KMS-11 (cell line): Measurements from ENCODE around the gene OBSCN.

ENCODE experiments used
- H2AFZ ChIP-seq: fragments of 200-600 bp; sonication (generic); 2 replicates; pipeline ENCODE4 v1.6.1; 2016; ENCODE audit warnings: antibody characterized with exemption, mixed run types, low read depth
- H3K27ac ChIP-seq: fragments of 200-600 bp; sonication (generic); 2 replicates; pipeline ENCODE4 v1.6.1; 2016; ENCODE audit warnings: mild to moderate bottlenecking, mixed run types
- H3K27me3 ChIP-seq: fragments of 200-600 bp; sonication (generic); 2 replicates; pipeline ENCODE4 v1.6.1; 2017; ENCODE audit warnings: mild to moderate bottlenecking, low read depth, mixed run types, moderate library complexity; ENCODE audit not compliant: insufficient read depth
- H3K36me3 ChIP-seq: fragments of 200-600 bp; sonication (generic); 2 replicates; pipeline ENCODE4 v1.6.1; 2017; ENCODE audit warnings: mild to moderate bottlenecking, mixed run types; ENCODE audit not compliant: insufficient read depth
- H3K4me1 ChIP-seq: fragments of 200-600 bp; sonication (generic); 2 replicates; pipeline ENCODE4 v1.6.1; 2016; ENCODE audit warnings: mild to moderate bottlenecking, low read depth, mixed run types; ENCODE audit not compliant: poor library complexity, severe bottlenecking
- H3K4me2 ChIP-seq: fragments of 200-600 bp; sonication (generic); 2 replicates; pipeline ENCODE4 v1.7.0; 2016; ENCODE audit warnings: mild to moderate bottlenecking, mixed run types
- H3K4me3 ChIP-seq: fragments of 200-600 bp; sonication (generic); IDR thresholded peaks from 2 replicates; pipeline ENCODE4 v1.6.1; 2017; ENCODE audit warnings: low read depth, low read length, mixed read lengths; ENCODE audit not compliant: insufficient read depth
- H3K79me2 ChIP-seq: fragments of 200-600 bp; sonication (generic); 2 replicates; pipeline ENCODE4 v1.6.1; 2016; ENCODE audit warnings: low read depth, mixed run types; ENCODE audit not compliant: insufficient read depth
- H3K9ac ChIP-seq: fragments of 200-600 bp; sonication (generic); 2 replicates; pipeline ENCODE4 v1.6.1; 2016; ENCODE audit warnings: mild to moderate bottlenecking, mixed run types
- H4K20me1 ChIP-seq: fragments of 200-600 bp; sonication (generic); 2 replicates; pipeline ENCODE4 v1.6.1; 2016; ENCODE audit warnings: mild to moderate bottlenecking, mixed run types; ENCODE audit not compliant: insufficient read depth
- CTCF ChIP-seq: fragments of 200-600 bp; sonication (generic); conservative IDR thresholded peaks from 2 replicates; pipeline ENCODE4 v1.6.1; 2017; ENCODE audit warnings: low read depth, mild to moderate bottlenecking, antibody characterized with exemption, low read length, moderate library complexity, mixed read lengths

The OBSCN gene

GRCh38 chr1:228275430-228276173 is 67.8 kb downstream of the OBSCN start:
- Histone ChIP-seq H3K4me3 (no peak overlapping the region), H3K36me3 (no peaks in the 10 kb centered on the region), H3K4me2 (peak overlapping the region; percentile 42; the same call in 1 of the 2 replicates), H3K79me2 (no peaks in the 10 kb centered on the region), H3K4me1 (no peaks in the 10 kb centered on the region), H3K27ac (no peak overlapping the region), H4K20me1 (no peaks in the 10 kb centered on the region), H2AFZ (peak overlapping the region; percentile 52; the same call in 1 of the 2 replicates), H3K27me3 (no peaks in the 10 kb centered on the region), H3K9ac (no peak overlapping the region)
- no peak for TF ChIP-seq CTCF

DNA sequence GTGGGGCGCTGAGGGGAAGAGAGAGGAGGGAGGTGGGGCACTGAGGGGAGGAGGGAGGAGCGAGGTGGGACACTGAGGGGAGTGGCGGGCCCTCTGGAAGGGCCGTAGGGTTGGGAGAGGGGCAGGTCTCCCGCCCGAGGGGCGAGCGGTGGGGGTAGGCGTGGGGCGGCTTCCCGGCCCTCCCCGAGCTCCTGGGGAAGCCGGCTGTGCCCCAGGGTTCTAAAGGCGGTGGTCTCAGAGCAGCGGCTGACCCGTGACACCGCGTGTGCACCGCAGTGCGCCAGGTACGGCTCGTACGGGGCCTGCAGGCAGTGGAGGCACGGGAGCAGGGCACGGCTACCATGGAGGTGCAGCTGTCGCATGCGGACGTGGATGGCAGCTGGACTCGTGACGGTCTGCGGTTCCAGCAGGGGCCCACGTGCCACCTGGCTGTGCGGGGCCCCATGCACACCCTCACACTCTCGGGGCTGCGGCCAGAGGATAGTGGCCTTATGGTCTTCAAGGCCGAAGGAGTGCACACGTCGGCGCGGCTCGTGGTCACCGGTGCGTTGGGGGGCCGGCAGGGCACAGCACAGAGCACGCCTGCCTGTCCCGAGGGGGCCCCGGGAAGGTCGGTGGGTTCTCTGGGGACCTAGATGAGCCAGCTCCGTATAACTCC is 68.5 kb downstream of the OBSCN start:
- Histone ChIP-seq H3K79me2 (no peaks in the 10 kb centered on the region), H3K4me2 (no peak overlapping the region), H3K27ac (no peak overlapping the region), H4K20me1 (no peaks in the 10 kb centered on the region), H3K9ac (no peak overlapping the region), H2AFZ (no peak overlapping the region), H3K27me3 (no peaks in the 10 kb centered on the region), H3K36me3 (no peaks in the 10 kb centered on the region), H3K4me1 (no peaks in the 10 kb centered on the region), H3K4me3 (no peak overlapping the region)
- no peak for TF ChIP-seq CTCF

DNA sequence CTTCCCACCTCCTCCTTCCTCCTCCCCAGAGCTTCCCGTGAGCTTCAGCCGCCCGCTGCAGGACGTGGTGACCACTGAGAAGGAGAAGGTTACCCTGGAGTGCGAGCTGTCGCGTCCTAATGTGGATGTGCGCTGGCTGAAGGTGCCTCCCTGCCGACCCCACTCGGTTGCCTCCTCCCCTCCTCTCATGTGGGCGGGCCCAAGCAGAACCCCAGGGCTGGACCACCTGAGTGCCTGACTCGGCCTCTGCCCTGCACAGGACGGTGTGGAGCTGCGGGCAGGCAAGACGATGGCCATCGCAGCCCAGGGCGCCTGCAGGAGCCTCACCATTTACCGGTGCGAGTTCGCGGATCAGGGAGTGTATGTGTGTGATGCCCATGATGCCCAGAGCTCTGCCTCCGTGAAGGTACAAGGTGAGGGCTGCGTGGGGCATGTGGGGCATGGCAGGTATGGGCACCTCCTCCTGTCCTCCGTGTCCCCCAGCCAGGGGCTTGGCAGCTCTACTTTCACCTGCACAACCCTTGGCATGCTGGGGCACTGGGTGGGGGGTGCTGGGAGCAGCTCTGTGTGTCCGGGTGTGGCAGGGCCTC is 69.2 kb downstream of the OBSCN start:
- no peak overlapping the region for H3K4me3 ChIP-seq
- H3K4me1 ChIP-seq: no peaks in the 10 kb centered on the region
- no peaks in the 10 kb centered on the region for H3K36me3 ChIP-seq
- no peaks in the 10 kb centered on the region for H3K79me2 ChIP-seq
- no peak overlapping the region for H3K4me2 ChIP-seq
- H3K9ac ChIP-seq: no peak overlapping the region
- H2AFZ ChIP-seq: no peak overlapping the region
- no peak overlapping the region for H3K27ac ChIP-seq
- H3K27me3 ChIP-seq: no peaks in the 10 kb centered on the region
- no peak for TF ChIP-seq CTCF
- H4K20me1 ChIP-seq: no peaks in the 10 kb centered on the region

GRCh38 chr1:228277491-228278431 is 69.9 kb downstream of the OBSCN start:
- Histone ChIP-seq H3K4me3 (no peak overlapping the region), H3K27me3 (no peaks in the 10 kb centered on the region), H3K36me3 (no peaks in the 10 kb centered on the region), H3K79me2 (no peaks in the 10 kb centered on the region), H3K4me2 (no peak overlapping the region), H3K9ac (no peak overlapping the region), H2AFZ (no peak overlapping the region), H3K4me1 (no peaks in the 10 kb centered on the region), H4K20me1 (no peaks in the 10 kb centered on the region), H3K27ac (no peak overlapping the region)
- no peak for TF ChIP-seq CTCF
